ENCODE measurements around the gene NACAD.

GRCh38 chr7:45084336-45084735, 4.4 kb downstream of the NACAD start:
- TF ChIP-seq CTCF (IDR thresholded peaks at IDR 0.05; ENCODE audit: low read depth, low read length, poor library complexity, severe bottlenecking) (no peak), EZH2phosphoT487 (IDR thresholded peaks at IDR 0.05; ENCODE audit: borderline replicate concordance, low read length) (no peak)

Data from DOHH2 (cell line).